COLO668 (cell line): Measurements from ENCODE around the gene CAMK1D.
A peak's percentile ranks its signal among the peaks of the same experiment; 100 is the strongest.
"Not testable (repeated sequence)": the region's sequence is repeated elsewhere in the genome, so short reads cannot be mapped to it uniquely, and the experiment has no call there.

Experiments used
- DNase-seq: peaks from one replicate; lab custom pipeline; 2025; ENCODE audit not compliant: unreplicated experiment; lab: John Stamatoyannopoulos, UW

The CAMK1D gene

DNA sequence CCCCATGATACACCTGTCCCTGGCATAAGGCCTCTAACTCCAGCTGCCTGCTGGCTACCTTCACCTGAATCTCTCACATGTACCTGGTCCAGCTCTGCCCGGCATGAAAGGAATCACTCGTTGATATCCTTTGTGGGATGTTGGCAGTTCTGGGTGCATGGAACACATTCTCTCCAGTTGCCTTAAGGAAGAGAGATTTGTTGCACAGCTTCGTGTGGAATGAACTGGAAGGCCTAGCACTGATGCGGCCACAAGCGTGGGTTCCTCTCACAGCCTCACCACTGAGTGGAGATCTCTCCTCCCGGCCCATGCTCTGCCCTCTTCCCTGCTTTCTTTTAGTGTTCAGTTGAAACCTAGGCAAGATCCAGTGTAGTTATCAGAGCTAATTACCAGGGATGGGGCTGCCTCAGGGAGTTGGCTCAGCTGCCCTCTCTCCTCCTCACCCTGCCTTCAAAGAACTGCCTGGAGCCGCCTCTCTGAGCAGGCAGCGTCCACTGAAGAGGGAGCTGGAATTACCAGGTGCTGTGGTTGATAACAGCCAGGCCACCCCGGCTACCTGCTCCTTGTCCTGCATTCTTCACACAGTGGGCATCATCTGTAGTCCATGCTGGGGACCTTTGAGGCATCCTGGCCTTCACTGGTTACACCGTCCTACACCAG is 457.9 kb downstream of the CAMK1D start:
- peak; percentile 13 for DNase-seq

DNA sequence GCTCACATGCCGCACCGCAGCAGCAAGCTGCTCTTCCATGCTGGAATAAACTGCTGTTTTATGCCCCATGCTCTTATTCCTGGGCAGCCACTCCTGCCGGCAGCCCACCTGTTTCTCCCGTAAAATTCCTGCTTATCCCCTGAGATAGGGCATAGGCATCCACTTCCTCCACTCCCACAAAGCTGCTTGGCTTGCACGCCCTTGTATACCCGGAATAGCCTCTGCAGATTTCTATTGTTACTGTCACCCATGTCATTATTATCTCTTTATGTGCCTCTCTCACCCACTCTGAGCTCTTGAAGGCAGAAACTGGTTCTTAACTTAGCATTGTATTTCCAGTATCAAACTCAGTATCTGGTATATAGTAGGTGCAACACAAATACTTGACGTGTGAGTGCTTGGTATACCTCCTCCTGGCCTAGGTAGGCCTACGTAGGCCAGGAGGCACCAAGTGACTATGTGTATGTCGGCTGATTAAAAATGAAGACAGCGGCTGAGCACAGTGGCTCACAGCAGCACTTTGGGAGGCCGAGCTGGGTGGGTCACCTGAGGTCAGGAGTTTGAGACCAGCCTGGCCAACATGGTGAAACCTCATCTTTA is 458.8 kb downstream of the CAMK1D start:
- DNase-seq = no peak

DNA sequence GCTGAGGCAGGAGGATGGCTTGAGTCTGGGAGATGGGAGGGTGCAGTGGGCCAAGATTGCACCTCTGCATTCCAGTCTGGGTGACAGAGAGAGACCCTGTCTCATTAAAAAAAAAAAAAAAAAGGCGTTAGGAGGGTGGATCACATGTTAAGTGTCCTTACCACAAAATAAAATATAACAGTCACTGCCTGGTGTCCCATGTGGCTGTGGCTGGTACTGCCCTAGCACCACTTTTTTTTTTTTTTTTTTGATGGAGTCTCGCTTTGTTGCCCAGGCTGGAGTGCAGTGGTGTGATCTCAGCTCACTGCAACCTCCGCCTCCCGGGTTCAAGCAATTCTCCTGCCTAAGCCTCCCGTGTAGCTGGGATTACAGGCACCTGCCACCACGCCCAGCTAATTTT is 460.7 kb downstream of the CAMK1D start:
- not testable (repeated sequence) for DNase-seq

DNA sequence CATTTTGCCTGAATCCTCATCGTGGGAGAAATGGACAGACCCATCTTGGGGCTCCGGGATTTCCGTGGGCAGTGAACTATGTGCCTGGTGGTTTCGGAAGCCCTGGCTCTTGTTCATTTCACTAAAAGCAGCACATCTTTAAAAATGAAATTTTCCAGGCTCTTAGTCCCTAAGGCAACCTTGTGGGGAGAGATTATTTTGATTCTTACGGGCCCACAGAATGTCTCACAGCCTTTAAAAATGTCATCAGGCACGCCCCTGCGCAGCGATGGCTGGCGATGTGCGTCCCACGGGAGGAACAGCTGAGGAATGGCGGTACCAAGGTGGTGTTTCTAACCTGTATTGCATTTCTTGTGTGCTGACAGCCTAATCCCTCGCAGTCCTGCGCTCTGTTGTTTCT is 462.5 kb downstream of the CAMK1D start:
- no peak for DNase-seq

DNA sequence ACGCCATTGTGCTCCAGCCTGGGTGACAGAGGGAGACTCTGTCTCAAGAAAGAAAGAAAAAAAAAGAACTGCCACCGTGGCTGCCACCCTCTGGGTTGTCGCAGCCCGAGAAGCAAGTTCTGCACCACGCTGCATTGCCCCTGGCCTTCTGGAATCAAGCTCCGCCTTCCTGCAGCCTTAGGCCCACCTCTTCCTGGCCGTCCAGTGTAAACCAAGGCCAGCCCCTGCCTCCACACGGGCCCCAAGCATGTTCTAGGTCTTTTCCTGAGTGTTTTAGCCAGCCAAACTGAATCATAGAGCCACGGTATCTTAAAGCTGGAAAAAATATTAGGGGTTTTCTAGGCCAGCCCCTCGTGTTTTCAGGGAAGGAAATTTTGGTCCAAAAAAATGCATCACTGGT is 463.2 kb downstream of the CAMK1D start:
- no peak for DNase-seq

DNA sequence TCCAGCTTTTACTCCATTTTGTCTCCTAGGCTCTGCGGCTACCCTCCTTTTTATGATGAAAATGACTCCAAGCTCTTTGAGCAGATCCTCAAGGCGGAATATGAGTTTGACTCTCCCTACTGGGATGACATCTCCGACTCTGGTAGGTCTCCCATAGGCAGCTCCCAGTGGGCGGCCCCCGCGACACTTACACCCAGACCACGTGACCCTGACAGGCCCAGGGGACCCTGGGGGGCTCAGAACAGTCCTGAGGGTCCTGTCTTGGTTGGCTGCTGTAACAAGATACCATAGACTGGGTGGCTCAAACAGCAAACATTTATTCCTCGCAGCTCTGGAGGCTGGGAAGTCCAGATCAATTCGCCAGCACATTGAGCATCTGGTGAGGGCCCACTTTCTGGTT is 464.8 kb downstream of the CAMK1D start:
- DNase-seq = no peak

DNA sequence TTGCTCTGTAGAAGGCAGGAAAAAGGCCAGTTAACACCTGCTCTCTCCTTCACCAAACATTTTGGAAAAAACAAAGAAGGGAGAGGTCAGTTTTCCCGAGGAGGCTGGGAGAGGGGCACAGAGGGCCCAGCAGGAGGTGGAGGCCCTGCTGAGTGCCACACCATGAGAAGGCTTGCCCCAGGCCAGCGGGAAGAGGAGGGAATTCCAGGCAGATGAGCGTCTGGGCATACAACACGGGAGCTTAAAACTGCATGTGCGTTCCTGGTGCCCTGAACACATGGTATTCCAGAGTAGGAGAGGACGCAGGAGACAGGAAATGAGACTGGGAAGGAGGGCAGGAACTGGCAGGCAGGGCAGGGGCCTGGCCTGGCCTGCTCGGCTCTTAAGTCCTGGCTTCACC is 469.7 kb downstream of the CAMK1D start:
- DNase-seq = peak; percentile 9

DNA sequence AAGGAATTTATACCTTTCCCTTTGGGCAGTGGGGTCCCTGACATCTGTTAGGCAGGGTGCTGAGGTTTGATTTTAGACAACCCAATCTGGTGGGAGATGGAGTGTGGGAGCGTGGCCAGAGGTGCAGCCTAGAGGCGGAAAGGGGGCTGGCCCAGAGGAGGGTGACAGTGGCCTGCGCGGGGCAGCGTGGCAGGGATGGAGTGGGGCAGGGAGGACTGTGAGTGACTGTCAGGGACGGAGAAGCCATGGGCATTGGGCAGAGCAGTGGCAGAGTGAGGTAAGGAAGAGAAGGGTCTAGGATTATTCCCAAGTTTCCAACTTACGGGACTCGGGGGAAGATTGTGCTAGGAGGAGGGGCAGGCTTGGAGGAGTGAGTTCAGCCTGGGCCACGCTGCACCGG is 470.3 kb downstream of the CAMK1D start:
- no peak for DNase-seq

DNA sequence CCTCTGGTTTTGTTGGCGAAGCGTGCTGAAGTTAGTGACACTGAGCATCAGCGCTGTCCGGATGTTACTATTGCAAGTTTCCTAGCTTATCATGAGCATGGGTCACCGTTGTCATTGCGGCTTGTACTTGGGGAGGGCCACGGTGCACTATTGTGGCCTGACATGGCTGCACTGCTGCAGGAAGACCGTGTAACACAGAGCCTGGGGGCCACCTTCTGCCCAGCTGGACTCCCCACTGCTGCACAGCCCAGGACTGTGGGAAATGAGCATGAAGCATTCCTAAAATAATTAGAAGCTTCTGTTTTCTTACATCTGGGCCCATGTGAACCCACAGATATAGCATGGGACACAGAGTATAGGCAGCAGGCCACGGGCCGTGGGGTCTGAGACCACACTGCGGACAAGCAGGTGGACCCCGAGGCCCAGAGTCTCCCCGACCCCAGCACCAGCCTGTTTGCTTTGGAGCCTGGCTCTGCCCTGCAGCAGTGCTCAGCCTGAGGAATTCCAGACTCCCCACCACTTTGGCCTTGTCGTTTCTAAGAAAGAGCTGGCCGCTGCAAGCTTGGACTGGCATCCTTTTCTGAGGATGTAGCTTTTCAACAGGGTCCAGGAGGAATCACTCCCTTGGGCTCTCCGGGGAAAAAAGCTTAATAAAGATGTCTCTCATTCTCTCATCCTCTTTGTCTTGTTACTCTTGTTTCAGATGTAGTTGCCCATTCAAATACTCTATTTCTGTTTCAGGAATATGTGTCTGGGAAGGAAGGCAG is 473.0 kb downstream of the CAMK1D start:
- DNase-seq = no peak

DNA sequence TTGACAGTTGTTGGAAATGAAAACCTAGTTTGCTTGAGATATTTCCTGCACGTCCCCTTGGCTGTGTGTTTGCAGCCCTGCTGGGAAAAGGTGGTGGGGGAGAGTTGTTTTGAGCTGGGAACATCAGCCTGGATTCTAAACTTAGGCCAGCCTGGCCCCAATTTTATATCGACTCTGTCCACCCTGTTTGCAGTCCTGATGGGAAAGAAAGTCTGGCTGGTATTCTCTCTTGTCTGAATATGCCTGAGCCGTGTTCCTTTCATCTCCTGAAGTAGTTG is 473.5 kb downstream of the CAMK1D start:
- no peak for DNase-seq

DNA sequence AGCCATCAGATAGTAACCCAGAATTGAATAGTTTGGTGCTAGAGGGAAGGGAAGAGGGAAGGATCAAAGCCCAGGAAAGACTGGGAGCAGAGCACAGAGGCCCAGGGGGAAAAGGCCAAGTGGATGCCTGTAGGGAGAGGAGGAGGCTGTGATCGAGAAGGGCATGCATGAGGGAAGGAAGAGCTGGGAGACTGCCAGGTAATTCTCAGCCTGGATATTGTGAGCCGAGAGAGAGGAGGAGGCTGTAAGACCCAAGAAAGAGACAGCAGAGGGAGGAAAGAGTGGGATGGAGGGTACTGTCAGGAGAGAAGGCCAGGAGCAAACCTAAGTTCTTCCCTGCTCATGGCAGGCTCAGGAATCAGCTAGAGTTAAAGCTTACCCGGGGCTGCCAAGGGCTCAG is 474.0 kb downstream of the CAMK1D start:
- no peak for DNase-seq

DNA sequence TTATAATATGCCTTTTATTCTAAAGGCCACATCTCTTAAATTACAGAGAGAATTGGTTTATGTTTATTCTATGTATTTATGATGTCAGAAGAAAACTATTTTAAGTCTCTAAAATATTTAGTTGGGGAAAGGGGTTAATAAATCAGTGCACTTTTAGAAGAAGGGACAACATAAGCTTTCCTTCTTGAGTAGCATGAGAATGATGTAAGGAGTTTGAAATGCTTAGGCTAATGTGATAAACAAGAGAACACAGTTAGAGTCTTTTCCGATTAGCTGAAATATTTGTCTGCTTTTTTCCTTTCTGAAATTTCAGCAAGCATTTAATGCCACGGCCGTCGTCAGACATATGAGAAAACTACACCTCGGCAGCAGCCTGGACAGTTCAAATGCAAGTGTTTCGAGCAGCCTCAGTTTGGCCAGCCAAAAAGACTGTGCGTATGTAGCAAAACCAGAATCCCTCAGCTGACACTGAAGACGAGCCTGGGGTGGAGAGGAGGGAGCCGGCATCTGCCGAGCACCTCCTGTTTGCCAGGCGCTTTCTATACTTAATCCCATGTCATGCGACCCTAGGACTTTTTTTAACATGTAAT is 476.0 kb downstream of the CAMK1D start:
- no peak for DNase-seq

DNA sequence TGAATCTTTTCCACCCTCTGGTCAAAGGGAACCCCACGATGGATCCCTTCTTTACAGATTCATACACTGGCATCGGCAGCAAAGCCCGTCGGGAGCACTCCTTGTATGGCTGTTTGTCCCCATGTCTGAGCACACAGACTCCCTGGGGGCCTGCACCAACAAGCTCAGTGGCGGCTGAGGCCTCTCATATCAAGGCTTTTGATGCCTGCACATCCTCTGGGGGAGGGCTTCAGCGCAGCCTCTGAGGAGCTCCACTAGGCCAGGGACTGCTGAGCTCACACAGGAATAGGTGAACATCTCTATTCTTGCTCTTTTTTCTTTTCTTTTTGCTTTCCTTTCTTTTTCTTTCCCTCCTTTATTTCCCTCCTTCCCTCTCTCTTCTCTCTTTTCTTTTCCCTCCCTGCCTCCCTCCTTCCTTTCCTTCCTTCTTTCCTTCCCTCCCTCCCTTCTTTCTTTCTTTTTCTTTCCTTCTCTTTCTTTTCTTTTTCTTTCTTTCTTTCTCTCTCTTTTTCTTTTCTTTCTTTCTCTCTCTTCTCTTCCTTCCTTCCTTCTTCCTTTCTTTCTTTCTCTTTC is 477.5 kb downstream of the CAMK1D start:
- no peak for DNase-seq

DNA sequence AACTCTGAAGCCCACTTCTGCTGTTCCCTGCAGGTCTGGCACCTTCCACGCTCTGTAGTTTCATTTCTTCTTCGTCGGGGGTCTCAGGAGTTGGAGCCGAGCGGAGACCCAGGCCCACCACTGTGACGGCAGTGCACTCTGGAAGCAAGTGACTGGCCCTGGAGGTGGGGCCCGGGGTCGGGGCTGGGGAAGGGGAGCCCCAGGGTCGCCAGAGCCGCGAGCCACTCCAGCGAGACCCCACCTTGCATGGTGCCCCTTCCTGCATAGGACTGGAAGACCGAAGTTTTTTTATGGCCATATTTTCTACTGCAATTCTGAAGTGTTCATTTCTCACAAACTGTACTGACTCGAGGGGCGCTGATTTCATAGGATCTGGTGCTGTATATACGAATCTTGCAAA is 479.4 kb downstream of the CAMK1D start:
- DNase-seq = no peak

DNA sequence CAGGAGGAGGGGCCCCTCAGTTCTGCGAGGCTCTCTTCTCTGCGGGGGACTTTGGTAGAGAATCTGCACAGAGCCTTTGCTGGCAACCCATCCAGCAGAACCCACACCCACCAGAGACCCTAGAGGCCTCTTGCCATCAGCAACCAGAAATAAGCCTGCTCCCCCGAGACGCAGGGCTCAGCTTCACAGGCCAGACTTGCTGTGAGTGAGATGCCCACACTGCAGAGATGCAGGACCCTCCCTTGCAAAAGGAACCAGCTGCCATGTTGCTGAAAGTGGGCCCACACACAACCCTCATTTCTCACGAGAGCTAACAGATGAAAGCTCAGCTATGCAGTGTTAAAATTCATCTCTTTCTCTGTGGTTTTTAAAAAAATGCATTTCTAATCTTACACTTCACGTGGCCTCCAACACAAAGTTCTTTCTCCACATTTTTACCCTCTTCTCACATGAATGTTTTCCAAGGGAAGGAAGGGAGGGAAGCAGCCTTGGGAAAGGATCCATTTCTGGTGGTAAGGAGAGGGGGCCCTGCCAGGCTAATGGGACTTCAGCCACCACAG is 480.6 kb downstream of the CAMK1D start:
- no peak for DNase-seq

DNA sequence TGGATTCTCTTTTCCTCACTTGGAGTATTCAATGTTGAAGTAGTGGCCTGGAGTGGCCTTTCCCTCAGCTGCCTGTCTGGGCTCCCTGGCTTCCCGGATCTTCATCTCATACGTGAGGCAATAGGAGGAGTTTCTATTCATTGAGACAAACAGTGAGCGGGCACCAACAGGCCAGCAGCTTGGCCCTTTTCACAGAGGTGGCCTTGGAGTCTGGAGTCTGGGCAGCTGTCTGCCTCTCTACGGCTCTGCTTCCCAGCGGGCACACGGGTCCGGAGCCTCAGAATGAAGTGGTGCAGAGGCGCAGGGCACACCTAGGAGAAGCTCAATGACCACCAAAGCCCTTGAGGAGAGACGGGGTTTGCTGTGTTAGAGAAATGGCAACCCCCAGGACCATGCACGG is 482.7 kb downstream of the CAMK1D start:
- no peak for DNase-seq

DNA sequence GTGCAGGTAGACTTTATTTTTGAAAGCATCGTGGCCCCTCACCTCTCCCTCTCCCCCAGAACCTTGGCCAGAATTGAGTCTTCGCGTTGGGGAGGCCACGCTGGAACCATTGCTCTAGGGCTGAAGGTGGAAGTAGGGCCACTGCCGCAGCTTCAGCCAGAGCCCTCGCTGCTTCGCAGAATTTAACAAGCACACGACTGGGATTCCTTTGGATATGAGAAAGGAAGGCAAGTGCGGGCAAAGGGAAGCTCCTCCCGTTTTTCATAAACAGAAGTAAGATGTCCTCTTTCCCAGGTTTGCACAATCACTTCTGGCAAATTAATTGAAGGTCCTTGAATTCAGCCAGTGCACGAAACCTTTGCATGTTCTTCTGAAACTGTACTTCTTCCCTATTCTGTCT is 484.1 kb downstream of the CAMK1D start:
- DNase-seq = no peak

DNA sequence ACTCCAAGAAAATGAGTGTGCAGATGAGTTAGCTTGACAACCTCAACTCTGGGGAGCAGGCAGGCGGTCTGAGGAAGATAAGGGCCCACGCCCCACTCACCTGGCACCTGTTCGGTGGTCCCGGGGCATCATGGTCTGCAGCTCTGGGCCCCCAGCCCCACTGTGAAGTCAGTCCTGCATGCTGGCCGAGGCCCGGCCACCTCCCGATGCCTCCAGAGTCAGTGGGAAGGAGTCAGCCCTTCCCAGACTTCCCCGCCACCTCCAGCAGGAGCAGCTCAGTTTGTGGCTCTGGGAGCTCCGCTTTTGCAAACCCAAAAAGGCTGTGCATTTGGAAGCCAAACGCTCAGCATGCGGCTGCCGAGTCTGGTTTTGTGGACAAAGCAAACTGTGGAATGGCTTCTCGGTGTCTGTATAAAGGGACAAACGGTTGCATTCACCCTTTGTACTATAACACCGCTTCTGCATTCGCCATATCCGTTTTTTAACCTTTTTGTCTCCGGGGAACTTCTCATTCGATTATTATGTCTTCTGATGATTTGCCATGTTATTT is 484.8 kb downstream of the CAMK1D start:
- no peak for DNase-seq

DNA sequence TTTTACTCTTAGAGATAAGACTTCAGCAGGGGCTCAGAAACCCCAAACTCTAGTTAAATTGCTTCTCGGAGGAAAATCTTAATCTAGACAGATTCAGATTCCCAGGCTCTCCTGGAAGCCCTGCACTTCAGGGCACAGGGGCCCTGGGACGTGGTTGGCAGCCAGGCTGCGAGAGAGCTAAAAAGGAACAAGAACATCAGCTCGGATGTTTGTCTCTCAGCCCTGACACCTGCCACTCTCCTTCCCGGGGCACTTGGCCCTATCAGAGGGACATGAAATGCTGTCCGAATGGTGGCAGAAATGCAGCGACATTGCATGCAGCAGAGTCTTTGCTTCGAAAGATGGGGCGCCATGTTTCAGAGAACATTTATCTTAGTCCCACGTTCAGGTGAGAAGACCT is 485.4 kb downstream of the CAMK1D start:
- no peak for DNase-seq

DNA sequence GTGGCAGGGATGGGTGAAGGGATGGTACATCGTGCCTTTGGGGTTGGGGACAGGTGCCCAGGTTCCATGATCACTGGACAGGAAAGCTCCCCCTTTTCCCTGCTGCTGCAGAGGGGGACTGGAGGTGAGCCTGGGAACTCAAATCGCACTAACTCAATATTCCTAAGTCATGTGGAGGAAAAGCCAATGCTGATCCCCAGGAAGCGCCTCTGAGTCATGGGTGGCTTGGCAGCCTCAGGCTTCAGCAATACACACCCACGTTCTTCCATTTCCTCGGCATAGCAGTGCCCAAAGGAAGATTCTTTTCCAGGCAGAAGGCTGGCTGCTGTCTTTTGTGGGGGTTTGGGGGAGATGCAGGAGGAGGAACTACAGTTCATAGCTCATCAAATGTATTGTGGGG is 486.4 kb downstream of the CAMK1D start:
- no peak for DNase-seq

DNA sequence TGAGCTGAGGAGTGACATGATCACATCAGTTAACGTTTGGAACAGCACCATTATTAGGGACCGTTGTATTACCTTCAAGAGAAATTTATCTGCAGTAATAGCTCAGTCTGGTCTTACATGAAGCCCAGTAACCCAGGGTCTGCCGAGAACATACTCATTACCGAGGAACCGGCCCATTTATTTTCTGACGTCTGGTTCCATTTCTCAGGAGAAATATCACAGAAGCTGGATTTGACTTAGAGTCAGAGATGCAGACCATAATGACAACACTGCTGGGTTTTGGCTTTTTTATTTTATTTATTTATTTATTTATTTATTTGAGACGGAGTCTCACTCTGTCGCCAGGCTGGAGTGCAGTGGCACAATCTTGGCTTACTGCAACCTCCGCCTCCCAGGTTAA is 489.0 kb downstream of the CAMK1D start:
- DNase-seq = no peak
